ENCODE data around the gene PTPRM. TPM values are rescaled to one million over a fixed set of nuclear protein-coding genes. Genes with fewer than 3 reads are reported as not detected.

Gene PTPRM

DNA sequence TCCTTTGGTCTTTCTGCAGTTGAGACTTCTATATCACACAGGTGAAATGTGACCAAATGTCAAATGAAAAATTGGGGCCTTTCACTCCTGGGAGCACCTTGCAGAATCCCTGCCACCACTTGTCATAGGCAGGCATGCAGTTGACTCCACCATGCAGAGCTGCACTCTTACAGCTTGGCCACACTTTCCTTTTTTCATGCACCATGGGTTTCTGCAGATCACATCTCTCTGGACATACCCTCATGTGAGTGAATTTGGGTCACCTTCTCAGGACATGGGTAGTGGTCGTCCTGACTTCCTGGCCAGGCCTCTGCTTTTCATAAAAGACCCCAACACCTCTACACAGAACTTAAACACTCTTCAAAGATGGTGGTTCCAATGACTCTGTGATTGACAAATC lies 887.0 kb downstream of the PTPRM start:
- Histone ChIP-seq H3K36me3 (ENCODE audit: control insufficient read depth in 1 of 2, insufficient read depth in 2 of 2, low read depth in 1 of 2, low read length in 2 of 2) (no peaks in the 10 kb centered on the region), H3K4me3 (ENCODE audit: insufficient read depth in 1 of 2, low read depth in 1 of 2, low read length in 2 of 2) (no peak overlapping the region), H3K27me3 (ENCODE audit: control insufficient read depth in 1 of 2, insufficient read depth in 1 of 2, low read length in 2 of 2) (peaks cover 7% of the 10 kb centered on the region in 2 experiments), H2AK5ac (ENCODE audit: low read length, severe bottlenecking) (no peak overlapping the region), H3K4ac (ENCODE audit: low read depth in 1 of 2, low read length in 2 of 2) (no peak overlapping the region), H3K9me3 (ENCODE audit: control insufficient read depth, low read length) (no peaks in the 10 kb centered on the region), H3K79me1 (replicated peaks; ENCODE audit: low read length, poor library complexity, severe bottlenecking) (no peaks in the 10 kb centered on the region), H4K91ac (ENCODE audit: low read length) (no peak overlapping the region), H4K8ac (ENCODE audit: low read length) (no peak overlapping the region), H2BK12ac (ENCODE audit: low read length in 2 of 2) (no peak overlapping the region), H3K14ac (ENCODE audit: low read length in 2 of 2) (no peak overlapping the region), H3K9ac (ENCODE audit: low read length) (no peak overlapping the region), H3K23ac (ENCODE audit: low read length in 2 of 2) (no peak overlapping the region), H2BK5ac (ENCODE audit: low read depth, low read length, poor library complexity, severe bottlenecking) (no peak overlapping the region), H3K27ac (ENCODE audit: low read length, poor library complexity, severe bottlenecking) (no peak overlapping the region), H2AFZ (ENCODE audit: low read depth, low read length) (no peak overlapping the region), H3K4me1 (ENCODE audit: control insufficient read depth, insufficient read depth, low read depth, low read length) (peaks cover 2% of the 10 kb centered on the region), H2BK120ac (ENCODE audit: low read depth, low read length) (no peak overlapping the region), H2BK15ac (ENCODE audit: low read depth, poor library complexity, severe bottlenecking) (no peak overlapping the region), H3K18ac (ENCODE audit: low read depth in 1 of 2, low read length in 2 of 2) (no peak overlapping the region), H3K4me2 (ENCODE audit: low read length, poor library complexity, severe bottlenecking) (no peak overlapping the region)
- 45% methylated on average over 1 of the region's 1 CpG for WGBS
- DNase-seq: no peak

DNA sequence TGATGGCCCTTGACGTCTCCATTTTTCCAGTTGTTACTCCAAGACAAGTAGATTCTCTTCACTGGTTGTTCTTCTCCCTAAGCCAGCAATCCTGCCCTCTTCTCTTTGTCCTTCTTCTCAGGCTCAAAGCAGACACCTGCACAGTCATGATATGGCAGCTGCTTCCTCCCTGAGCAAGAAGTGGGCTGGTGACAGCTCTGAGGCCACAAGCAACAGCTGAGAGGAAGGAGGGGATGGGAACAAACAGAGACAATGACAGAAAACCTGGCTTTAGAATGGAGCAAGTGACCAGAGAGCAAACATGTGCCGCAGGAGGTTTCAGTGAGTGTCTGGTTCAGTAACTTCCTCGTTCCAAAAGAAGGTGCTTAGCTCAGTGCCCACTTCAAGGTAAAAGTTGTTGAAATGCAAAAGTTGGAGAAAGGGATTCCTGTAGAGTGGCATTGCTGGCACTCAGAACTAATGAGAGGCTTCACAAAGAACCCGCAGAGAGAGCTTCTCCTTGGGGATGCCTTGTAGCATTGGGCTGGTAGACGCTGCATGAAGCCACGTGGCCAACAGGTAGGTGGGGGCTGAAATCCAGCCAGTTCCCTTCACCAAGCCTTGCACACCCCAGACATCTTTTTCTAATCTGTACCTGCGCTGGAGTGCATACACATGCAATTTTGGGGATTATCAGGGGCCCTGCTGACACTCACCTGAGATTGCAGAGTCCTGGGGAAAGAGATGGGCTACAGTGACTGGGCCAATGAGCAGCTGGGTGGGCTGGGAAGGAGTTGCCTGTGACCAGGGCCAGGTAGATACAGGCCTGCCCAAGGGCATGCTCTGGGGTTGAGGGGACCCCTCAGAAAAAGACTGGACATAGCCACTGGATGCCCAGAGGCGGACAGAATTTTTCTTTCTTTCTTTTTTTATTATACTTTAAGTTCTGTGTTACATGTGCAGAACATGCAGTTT lies 888.8 kb downstream of the PTPRM start:
- Histone ChIP-seq H4K91ac (ENCODE audit: low read length) (no peak overlapping the region), H3K36me3 (ENCODE audit: control insufficient read depth in 1 of 2, insufficient read depth in 2 of 2, low read depth in 1 of 2, low read length in 2 of 2) (no peaks in the 10 kb centered on the region), H3K79me1 (replicated peaks; ENCODE audit: low read length, poor library complexity, severe bottlenecking) (no peaks in the 10 kb centered on the region), H3K14ac (ENCODE audit: low read length in 2 of 2) (no peak overlapping the region), H2BK5ac (ENCODE audit: low read depth, low read length, poor library complexity, severe bottlenecking) (no peak overlapping the region), H3K4me3 (ENCODE audit: insufficient read depth in 1 of 2, low read depth in 1 of 2, low read length in 2 of 2) (no peak overlapping the region), H4K8ac (ENCODE audit: low read length) (no peak overlapping the region), H3K4me1 (ENCODE audit: control insufficient read depth, insufficient read depth, low read depth, low read length) (peaks cover 2% of the 10 kb centered on the region), H3K18ac (ENCODE audit: low read depth in 1 of 2, low read length in 2 of 2) (no peak overlapping the region), H3K4ac (ENCODE audit: low read depth in 1 of 2, low read length in 2 of 2) (no peak overlapping the region), H3K27me3 (ENCODE audit: control insufficient read depth in 1 of 2, insufficient read depth in 1 of 2, low read length in 2 of 2) (peaks cover 11% of the 10 kb centered on the region in 2 experiments), H2BK15ac (ENCODE audit: low read depth, poor library complexity, severe bottlenecking) (no peak overlapping the region), H3K27ac (ENCODE audit: low read length, poor library complexity, severe bottlenecking) (no peak overlapping the region), H2AK5ac (ENCODE audit: low read length, severe bottlenecking) (no peak overlapping the region), H3K9me3 (ENCODE audit: control insufficient read depth, low read length) (no peaks in the 10 kb centered on the region), H3K4me2 (ENCODE audit: low read length, poor library complexity, severe bottlenecking) (no peak overlapping the region), H3K9ac (ENCODE audit: low read length) (no peak overlapping the region), H2BK12ac (ENCODE audit: low read length in 2 of 2) (no peak overlapping the region), H3K23ac (ENCODE audit: low read length in 2 of 2) (no peak overlapping the region), H2BK120ac (ENCODE audit: low read depth, low read length) (no peak overlapping the region), H2AFZ (ENCODE audit: low read depth, low read length) (no peak overlapping the region)
- 83% methylated on average over 7 of the region's 8 CpGs for WGBS
- no peak for DNase-seq

Small RNA genes within 50 kb of the gene (small RNA-seq; reads per million reads assigned to genes)
- gene AP001094.1 (ENCODE audit: low read depth) (not detected), gene RF00012 (ENCODE audit: low read depth) (not detected)

All from mesenchymal stem cell (in vitro differentiated cells and primary cell).